LNCaP clone FGC (cell line): ENCODE measurements around the gene MB21D2.
"Not testable (repeated sequence)": the region's sequence is repeated elsewhere in the genome, so short reads cannot be mapped to it uniquely, and the experiment has no call there.

Experiments
- DNase-seq: peaks from one replicate; pipeline ENCODE4 v3.0.0-alpha.2; 2011; ENCODE audit warnings: low read depth
- H3K4me3 ChIP-seq: 2 replicates; pipeline ENCODE4 v1.5.1; 2011; ENCODE audit warnings: mild to moderate bottlenecking, low read depth, low read length, control low read depth
- CTCF ChIP-seq: IDR thresholded peaks from 2 replicates; pipeline ENCODE4 v1.5.1; 2012; ENCODE audit warnings: mild to moderate bottlenecking; ENCODE audit not compliant: control insufficient read depth, insufficient read depth; ENCODE audit errors: extremely low read depth

MB21D2 gene

GRCh38 chr3:192801985-192802384, 115.7 kb downstream of the MB21D2 start:
- no peak for TF ChIP-seq CTCF
- no peak for DNase-seq
- no peak overlapping the region for H3K4me3 ChIP-seq

GRCh38 chr3:192799721-192800120, 117.9 kb downstream of the MB21D2 start:
- H3K4me3 ChIP-seq: no peak overlapping the region
- no peak for DNase-seq
- TF ChIP-seq CTCF: no peak

- no peak overlapping the region for H3K4me3 ChIP-seq
- no peak for TF ChIP-seq CTCF
- no peak for DNase-seq
Observed at GRCh38 chr3:192795021-192795420, 122.6 kb downstream of the MB21D2 start.

GRCh38 chr3:192794216-192794615, 123.4 kb downstream of the MB21D2 start:
- DNase-seq: no peak
- no peak for TF ChIP-seq CTCF
- no peak overlapping the region for H3K4me3 ChIP-seq

GRCh38 chr3:192788816-192789515, 128.7 kb downstream of the MB21D2 start:
- not testable (repeated sequence) for DNase-seq, H3K4me3 ChIP-seq
- peak; percentile 11; the same call in 1 of the 2 replicates for TF ChIP-seq CTCF

- TF ChIP-seq CTCF: no peak
Observed at GRCh38 chr3:192778508-192778907, 139.1 kb downstream of the MB21D2 start.

GRCh38 chr3:192774341-192774740, 143.3 kb downstream of the MB21D2 start:
- DNase-seq, H3K4me3 ChIP-seq: not testable (repeated sequence)

More at GRCh38 chr3:192778508-192778907, 139.1 kb downstream of the MB21D2 start:
- no peak overlapping the region for H3K4me3 ChIP-seq
- no peak for DNase-seq
